Activated naive CD4-positive, alpha-beta T cell treated with anti-CD3 and anti-CD28 coated beads for 36 hours (primary cell): ENCODE data around the gene ZKSCAN7. TPM values are rescaled to one million over a fixed set of nuclear protein-coding genes. Genes with fewer than 3 reads are reported as not detected.
A peak's percentile ranks its signal among the peaks of the same experiment; 100 is the strongest.

Experiments
- CTCF ChIA-PET: fragments of 350-600 bp; sonication (Branson Sonifier 250); formaldehyde crosslinking; loops from one replicate; lab custom pipeline; 2021; ENCODE audit warnings: antibody characterized with exemption; lab: Charles Lee
- DNase-seq: peaks from one replicate; pipeline ENCODE4 v3.0.0-alpha.2; 2020
- H3K27ac Mint-ChIP-seq: one replicate; pipeline ENCODE4 v1.8.0; 2021; ENCODE audit warnings: mild to moderate bottlenecking, mixed read lengths
- H3K27me3 Mint-ChIP-seq: one replicate; pipeline ENCODE4 v1.8.0; 2021; ENCODE audit warnings: low read depth, mixed read lengths
- H3K36me3 Mint-ChIP-seq: one replicate; pipeline ENCODE4 v1.8.0; 2021; ENCODE audit warnings: low read depth, mixed read lengths
- H3K4me1 Mint-ChIP-seq: one replicate; pipeline ENCODE4 v1.8.0; 2021; ENCODE audit warnings: low read depth, mixed read lengths
- H3K4me3 Mint-ChIP-seq: one replicate; pipeline ENCODE4 v1.8.0; 2021; ENCODE audit warnings: mild to moderate bottlenecking, moderate library complexity, mixed read lengths
- H3K9me3 Mint-ChIP-seq: one replicate; pipeline ENCODE4 v1.8.0; 2021; ENCODE audit warnings: mixed read lengths
- intact Hi-C: fragments of 100-400 bp; cut with micrococcal nuclease; formaldehyde crosslinking; loops from one replicate; pipeline ENCODE4 v1.15.1; 2023
- total RNA-seq, 2 experiments: library from RNA; stranded (reverse); gene quantifications; one replicate each; pipeline ENCODE4 v1.2.3, GENCODE V29; 2021

Gene ZKSCAN7
- 1 to 10 TPM; 1.5 to 1.7 TPM for total RNA-seq

DNA sequence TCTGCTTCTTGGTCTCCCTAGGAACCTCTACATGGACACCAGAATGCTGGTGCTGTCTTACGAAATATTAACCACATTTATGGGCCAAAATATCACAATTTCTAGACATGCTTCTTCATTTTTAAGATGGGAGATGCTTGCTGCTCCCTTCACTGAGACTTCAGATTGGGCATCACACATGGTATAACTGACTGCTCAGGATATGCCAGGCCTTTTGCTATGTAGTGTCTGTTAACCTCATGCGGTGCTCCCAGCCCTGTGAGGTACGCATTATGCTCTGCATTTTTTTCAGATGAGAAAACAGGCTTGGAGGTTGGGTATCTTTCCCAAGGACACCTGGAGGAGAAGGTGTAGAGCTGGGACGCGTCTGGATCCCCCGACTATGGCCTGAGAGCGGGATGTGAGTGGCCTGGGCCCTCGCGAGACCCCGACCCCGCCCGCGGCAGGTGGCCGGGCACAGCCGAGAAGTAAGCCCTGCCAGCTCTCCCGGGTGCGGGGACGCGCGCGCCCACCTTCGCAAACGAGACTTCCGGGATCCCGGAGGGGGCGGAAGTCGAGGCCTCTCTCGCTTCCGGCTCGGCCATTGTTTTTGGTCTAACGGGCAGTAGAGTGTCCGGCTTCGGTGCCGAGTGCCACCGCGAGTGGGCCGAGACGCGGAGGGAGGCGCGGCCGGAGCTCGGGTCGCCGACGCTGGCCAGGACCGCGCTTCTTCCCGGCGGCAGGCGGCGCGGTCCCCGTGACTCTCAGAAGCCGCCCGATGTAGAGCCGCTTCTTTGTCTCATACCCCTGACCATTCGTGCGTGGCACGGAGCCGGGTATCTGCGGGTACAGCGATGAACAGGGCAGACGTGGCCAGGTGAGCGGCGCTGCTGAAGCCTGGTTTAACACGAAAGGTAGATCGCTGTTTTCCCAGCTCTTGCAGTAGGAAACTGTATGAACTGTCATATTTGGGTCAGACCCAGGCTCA lies at the start of gene ZKSCAN7:
Gene ZKSCAN7 (plus strand): TSS at position 568 of the 967 bp plus-strand sequence. CDS start 1,855 bp downstream, outside the sequence.
- Mint-ChIP-seq H3K9me3 (no peaks in the 10 kb centered on the region), H3K27ac (peak within 1 kb of the TSS; percentile 1), H3K4me3 (peak within 1 kb of the TSS; percentile 82), H3K4me1 (peaks cover 12% of the 10 kb centered on the region), H3K36me3 (peaks cover 18% of the 10 kb centered on the region), H3K27me3 (peaks cover 6% of the 10 kb centered on the region)
- intact Hi-C loops: loop anchor here (1.0 to 5.0 kb wide), 3 partner anchors 72 to 308 kb away; partner anchors contain the start of genes TCAIM and ZNF197
- CTCF ChIA-PET: interaction anchor here (0.7 kb wide), 1 partner anchor 14 kb away, joined by 3 read pairs; no protein-coding TSS in a partner anchor
- DNase-seq: peak; percentile 52

GRCh38 chr3:44506556-44506955 lies 48.4 kb upstream of the ZKSCAN7 start:
- DNase-seq: no peak
- peaks cover 22% of the 10 kb centered on the region for H3K4me1 Mint-ChIP-seq
- CTCF ChIA-PET: interaction anchor here (0.6 kb wide), 1 partner anchor 606 kb away, joined by 3 read pairs; no protein-coding TSS in a partner anchor
- H3K9me3 Mint-ChIP-seq: peaks cover 25% of the 10 kb centered on the region
- H3K36me3 Mint-ChIP-seq: peaks cover 47% of the 10 kb centered on the region
- intact Hi-C loops: no loop called here
- no peak overlapping the region for H3K27ac Mint-ChIP-seq
- no peak overlapping the region for H3K4me3 Mint-ChIP-seq
- H3K27me3 Mint-ChIP-seq: no peaks in the 10 kb centered on the region

DNA sequence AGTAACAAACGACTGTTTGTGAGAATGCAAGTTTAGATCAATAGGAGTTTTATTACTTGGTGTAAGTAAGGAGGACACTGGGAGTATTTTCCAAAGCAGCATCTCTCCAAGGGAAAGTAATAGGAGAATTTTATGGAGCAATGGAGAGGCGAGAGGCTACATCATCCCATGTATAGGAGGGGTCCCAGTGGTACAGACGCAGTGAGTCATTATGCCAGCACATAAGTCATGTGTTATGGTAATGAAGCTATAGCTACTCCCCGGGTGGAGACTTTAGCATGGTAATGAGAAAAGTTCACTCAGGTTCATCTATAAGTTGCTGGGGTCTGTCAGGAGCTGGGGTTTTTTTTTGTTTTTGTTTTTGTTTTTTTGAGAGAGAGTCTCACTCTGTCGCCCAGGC lies 48.0 kb upstream of the ZKSCAN7 start:
- CTCF ChIA-PET: interaction anchor here (0.6 kb wide), 1 partner anchor 606 kb away, joined by 3 read pairs; no protein-coding TSS in a partner anchor
- Mint-ChIP-seq H3K9me3 (peaks cover 22% of the 10 kb centered on the region), H3K27me3 (no peaks in the 10 kb centered on the region), H3K36me3 (peaks cover 43% of the 10 kb centered on the region), H3K4me1 (peaks cover 26% of the 10 kb centered on the region), H3K27ac (no peak overlapping the region), H3K4me3 (no peak overlapping the region)
- no peak for DNase-seq
- intact Hi-C loops: no loop called here

GRCh38 chr3:44509393-44509921 lies 45.5 kb upstream of the ZKSCAN7 start:
- Mint-ChIP-seq H3K4me3 (peak overlapping the region; percentile 92), H3K27ac (no peak overlapping the region), H3K9me3 (peaks cover 10% of the 10 kb centered on the region), H3K27me3 (no peaks in the 10 kb centered on the region), H3K4me1 (peaks cover 28% of the 10 kb centered on the region), H3K36me3 (peaks cover 26% of the 10 kb centered on the region)
- CTCF ChIA-PET: no interaction called here
- DNase-seq: peak; percentile 10
- intact Hi-C loops: no loop called here

DNA sequence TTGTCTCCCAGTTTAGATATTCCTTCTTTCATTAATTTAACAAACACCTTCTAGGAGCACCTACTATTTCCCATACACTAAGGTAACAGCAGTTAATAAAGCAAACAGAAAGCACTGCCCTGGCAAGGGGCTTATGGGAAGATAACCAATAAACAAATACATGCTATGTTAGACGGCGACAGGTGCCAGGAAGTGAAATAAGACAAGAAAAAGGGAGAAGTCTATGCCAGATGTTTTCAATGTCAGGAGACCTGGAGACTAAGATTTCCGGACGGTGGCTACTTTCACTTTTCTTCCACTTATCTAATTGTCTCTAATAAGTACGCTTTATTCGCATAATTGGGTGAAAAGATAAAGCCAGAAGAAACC lies 45.0 kb upstream of the ZKSCAN7 start:
- Mint-ChIP-seq H3K4me1 (peaks cover 28% of the 10 kb centered on the region), H3K4me3 (peak overlapping the region; percentile 92), H3K9me3 (peaks cover 10% of the 10 kb centered on the region), H3K27ac (peak overlapping the region; percentile 93), H3K36me3 (peaks cover 26% of the 10 kb centered on the region), H3K27me3 (no peaks in the 10 kb centered on the region)
- intact Hi-C loops: loop anchor here (1.0 kb wide), 3 partner anchors 33 to 251 kb away; partner anchors contain the start of genes KIAA1143, KIF15, TCAIM and ZNF445
- peak; percentile 22 for DNase-seq
- CTCF ChIA-PET: no interaction called here

GRCh38 chr3:44511238-44511566 lies 43.8 kb upstream of the ZKSCAN7 start:
- peak overlapping the region; percentile 92 for H3K4me3 Mint-ChIP-seq
- CTCF ChIA-PET: interaction anchor here (1.1 to 1.6 kb wide), 2 partner anchors 22 to 71 kb away, joined by 3 to 4 read pairs; no protein-coding TSS in a partner anchor
- peak overlapping the region; percentile 93 for H3K27ac Mint-ChIP-seq
- peaks cover 28% of the 10 kb centered on the region for H3K4me1 Mint-ChIP-seq
- H3K27me3 Mint-ChIP-seq: no peaks in the 10 kb centered on the region
- intact Hi-C loops: loop anchor here (1.0 kb wide), 2 partner anchors 71 to 188 kb away; no protein-coding TSS in a partner anchor
- DNase-seq: no peak
- peaks cover 5% of the 10 kb centered on the region for H3K9me3 Mint-ChIP-seq
- H3K36me3 Mint-ChIP-seq: peaks cover 15% of the 10 kb centered on the region

GRCh38 chr3:44513513-44513912 lies 41.5 kb upstream of the ZKSCAN7 start:
- Mint-ChIP-seq H3K4me1 (peaks cover 19% of the 10 kb centered on the region), H3K36me3 (peaks cover 1% of the 10 kb centered on the region), H3K27me3 (peaks cover 1% of the 10 kb centered on the region), H3K4me3 (no peak overlapping the region), H3K27ac (no peak overlapping the region), H3K9me3 (no peaks in the 10 kb centered on the region)
- CTCF ChIA-PET: interaction anchor here (0.6 kb wide), 1 partner anchor 34 kb away, joined by 3 read pairs; no protein-coding TSS in a partner anchor
- DNase-seq: no peak
- intact Hi-C loops: no loop called here

- intact Hi-C loops: no loop called here
- Mint-ChIP-seq H3K4me1 (peaks cover 10% of the 10 kb centered on the region), H3K36me3 (no peaks in the 10 kb centered on the region), H3K4me3 (no peak overlapping the region), H3K27ac (no peak overlapping the region), H3K27me3 (peaks cover 9% of the 10 kb centered on the region), H3K9me3 (no peaks in the 10 kb centered on the region)
- CTCF ChIA-PET: interaction anchor here (0.6 to 0.7 kb wide), 2 partner anchors 18 to 192 kb away, joined by 3 to 4 read pairs; no protein-coding TSS in a partner anchor
- no peak for DNase-seq
These were observed 38.8 kb upstream of the ZKSCAN7 start for GRCh38 chr3:44516230-44516629.

- no peak for DNase-seq
- Mint-ChIP-seq H3K9me3 (no peaks in the 10 kb centered on the region), H3K27ac (no peak overlapping the region), H3K27me3 (peaks cover 22% of the 10 kb centered on the region), H3K4me1 (peaks cover 2% of the 10 kb centered on the region), H3K4me3 (no peak overlapping the region), H3K36me3 (no peaks in the 10 kb centered on the region)
- CTCF ChIA-PET: interaction anchor here (1.4 kb wide), 1 partner anchor 11 kb away, joined by 4 read pairs; no protein-coding TSS in a partner anchor
- intact Hi-C loops: no loop called here
These were observed 36.2 kb upstream of the ZKSCAN7 start for GRCh38 chr3:44518782-44519156.

DNA sequence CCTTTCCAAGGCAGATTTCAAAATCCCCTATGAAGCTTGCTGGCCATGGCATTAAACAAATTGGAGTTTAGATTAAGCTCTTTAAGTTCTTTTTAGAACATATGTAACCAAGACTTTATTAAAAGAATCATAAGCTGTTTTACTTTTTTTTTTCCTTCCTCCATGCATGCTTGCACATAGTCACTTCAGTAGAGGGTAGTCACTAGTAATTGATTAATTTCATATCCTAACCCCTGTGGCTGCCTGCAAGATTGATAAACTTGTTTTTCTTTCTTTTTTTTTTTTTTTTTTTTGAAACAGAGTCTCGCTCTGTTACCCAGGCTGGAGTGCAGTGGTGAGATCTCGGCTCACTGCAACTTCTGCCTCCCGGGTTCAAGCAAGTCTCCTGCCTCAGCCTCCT lies 33.3 kb upstream of the ZKSCAN7 start:
- Mint-ChIP-seq H3K4me3 (no peak overlapping the region), H3K4me1 (peaks cover 2% of the 10 kb centered on the region), H3K27me3 (peaks cover 24% of the 10 kb centered on the region), H3K36me3 (no peaks in the 10 kb centered on the region), H3K27ac (no peak overlapping the region), H3K9me3 (no peaks in the 10 kb centered on the region)
- CTCF ChIA-PET: interaction anchor here (0.7 kb wide), 1 partner anchor 44 kb away, joined by 3 read pairs; no protein-coding TSS in a partner anchor
- no peak for DNase-seq
- intact Hi-C loops: no loop called here

DNA sequence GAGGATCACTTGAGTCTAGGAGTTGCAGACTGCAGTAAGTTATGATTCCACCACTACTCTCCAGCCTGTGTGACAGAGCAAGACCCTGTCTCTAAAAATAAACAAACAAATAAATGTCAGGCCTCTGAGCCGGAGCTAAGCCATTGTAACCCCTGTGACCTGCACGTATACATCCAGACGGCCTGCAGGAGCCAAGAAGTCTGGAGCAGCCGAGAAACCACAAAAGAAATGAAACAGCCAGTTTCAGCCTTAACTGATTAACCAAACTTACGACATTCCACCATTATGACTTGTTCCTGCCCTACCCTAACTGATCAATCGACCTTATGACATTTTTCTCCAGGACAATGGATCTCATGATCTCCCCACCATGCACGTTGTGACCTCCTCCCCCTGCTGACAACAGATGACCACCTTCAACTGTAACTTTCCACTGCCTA lies 32.5 kb upstream of the ZKSCAN7 start:
- Mint-ChIP-seq H3K27me3 (peaks cover 27% of the 10 kb centered on the region), H3K27ac (no peak overlapping the region), H3K4me1 (peaks cover 2% of the 10 kb centered on the region)

DNA sequence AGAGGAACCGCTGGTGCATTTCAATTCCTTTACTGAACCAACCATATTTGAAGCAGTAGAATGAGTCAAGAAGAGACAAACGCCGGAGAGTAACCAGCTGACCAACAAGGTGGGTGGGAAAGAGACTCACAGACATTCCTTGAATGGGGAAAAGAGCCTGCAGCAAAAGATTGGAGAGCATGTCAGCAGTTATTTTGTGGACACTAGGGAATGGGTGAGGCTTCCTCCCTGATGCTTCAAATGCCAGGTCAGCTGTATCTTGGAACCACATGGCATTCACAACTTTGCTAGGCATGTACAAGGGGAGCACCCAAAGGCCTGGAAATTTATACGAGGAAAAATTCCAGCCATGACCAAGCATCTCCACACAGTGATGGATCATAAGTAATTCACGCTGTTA lies 29.9 kb upstream of the ZKSCAN7 start:
- CTCF ChIA-PET: interaction anchor here (0.7 kb wide), 1 partner anchor 101 kb away, joined by 3 read pairs; no protein-coding TSS in a partner anchor
- Mint-ChIP-seq H3K27ac (no peak overlapping the region), H3K36me3 (no peaks in the 10 kb centered on the region), H3K4me1 (no peaks in the 10 kb centered on the region), H3K9me3 (no peaks in the 10 kb centered on the region), H3K4me3 (no peak overlapping the region), H3K27me3 (peaks cover 21% of the 10 kb centered on the region)
- intact Hi-C loops: no loop called here
- no peak for DNase-seq

More for the DNA sequence above, 32.5 kb upstream of the ZKSCAN7 start:
- CTCF ChIA-PET: no interaction called here
- intact Hi-C loops: no loop called here
- Mint-ChIP-seq H3K9me3 (no peaks in the 10 kb centered on the region), H3K4me3 (no peak overlapping the region), H3K36me3 (no peaks in the 10 kb centered on the region)
- no peak for DNase-seq
